Measurements from ENCODE around the gene TMEM125.

Gene TMEM125

GRCh38 chr1:43250351-43250761 lies 19.4 kb upstream of the TMEM125 start:
- H3K27me3 ChIP-seq (ENCODE audit: control insufficient read depth, insufficient read depth, low read length), result peaks cover 33% of the 10 kb centered on the region
- H3K9me3 ChIP-seq (replicated peaks; ENCODE audit: low read length), result peaks cover 4% of the 10 kb centered on the region
- no peak overlapping the region for H3K4me3 ChIP-seq (ENCODE audit: low read length)
- no peaks in the 10 kb centered on the region for H3K36me3 ChIP-seq (ENCODE audit: insufficient read depth, low read length)
- H3K4me2 ChIP-seq (ENCODE audit: low read length), result no peak overlapping the region
- H3K9ac ChIP-seq (ENCODE audit: low read depth, low read length), result no peak overlapping the region
- no peaks in the 10 kb centered on the region for H3K4me1 ChIP-seq (ENCODE audit: control insufficient read depth, insufficient read depth, low read length)

- Histone ChIP-seq H3K9me3 (replicated peaks; ENCODE audit: low read length) (peaks cover 4% of the 10 kb centered on the region), H3K4me3 (ENCODE audit: low read length) (no peak overlapping the region), H3K4me1 (ENCODE audit: control insufficient read depth, insufficient read depth, low read length) (no peaks in the 10 kb centered on the region), H3K36me3 (ENCODE audit: insufficient read depth, low read length) (no peaks in the 10 kb centered on the region), H3K4me2 (ENCODE audit: low read length) (no peak overlapping the region), H3K9ac (ENCODE audit: low read depth, low read length) (no peak overlapping the region), H3K27me3 (ENCODE audit: control insufficient read depth, insufficient read depth, low read length) (peaks cover 38% of the 10 kb centered on the region)
Observed at GRCh38 chr1:43251024-43251423, 18.8 kb upstream of the TMEM125 start.

- H3K4me2 ChIP-seq (ENCODE audit: low read length), result no peak overlapping the region
- no peak overlapping the region for H3K9ac ChIP-seq (ENCODE audit: low read depth, low read length)
- H3K36me3 ChIP-seq (ENCODE audit: insufficient read depth, low read length), result no peaks in the 10 kb centered on the region
- H3K4me1 ChIP-seq (ENCODE audit: control insufficient read depth, insufficient read depth, low read length), result no peaks in the 10 kb centered on the region
- H3K27me3 ChIP-seq (ENCODE audit: control insufficient read depth, insufficient read depth, low read length), result peaks cover 46% of the 10 kb centered on the region
- no peaks in the 10 kb centered on the region for H3K9me3 ChIP-seq (replicated peaks; ENCODE audit: low read length)
- H3K4me3 ChIP-seq (ENCODE audit: low read length), result no peak overlapping the region
Observed at GRCh38 chr1:43252225-43252624, 17.6 kb upstream of the TMEM125 start.

GRCh38 chr1:43253173-43253572 lies 16.6 kb upstream of the TMEM125 start:
- H3K4me2 ChIP-seq (ENCODE audit: low read length), result no peak overlapping the region
- no peaks in the 10 kb centered on the region for H3K9me3 ChIP-seq (replicated peaks; ENCODE audit: low read length)
- peaks cover 47% of the 10 kb centered on the region for H3K27me3 ChIP-seq (ENCODE audit: control insufficient read depth, insufficient read depth, low read length)
- H3K4me3 ChIP-seq (ENCODE audit: low read length), result no peak overlapping the region
- no peaks in the 10 kb centered on the region for H3K36me3 ChIP-seq (ENCODE audit: insufficient read depth, low read length)
- H3K4me1 ChIP-seq (ENCODE audit: control insufficient read depth, insufficient read depth, low read length), result no peaks in the 10 kb centered on the region
- H3K9ac ChIP-seq (ENCODE audit: low read depth, low read length), result no peak overlapping the region

GRCh38 chr1:43253876-43254275 lies 15.9 kb upstream of the TMEM125 start:
- H3K9ac ChIP-seq (ENCODE audit: low read depth, low read length), result no peak overlapping the region

GRCh38 chr1:43255438-43256210 lies 14.2 kb upstream of the TMEM125 start:
- Histone ChIP-seq H3K4me3 (ENCODE audit: low read length) (no peak overlapping the region), H3K27me3 (ENCODE audit: control insufficient read depth, insufficient read depth, low read length) (peaks cover 47% of the 10 kb centered on the region), H3K9ac (ENCODE audit: low read depth, low read length) (no peak overlapping the region), H3K9me3 (replicated peaks; ENCODE audit: low read length) (no peaks in the 10 kb centered on the region), H3K36me3 (ENCODE audit: insufficient read depth, low read length) (no peaks in the 10 kb centered on the region), H3K4me2 (ENCODE audit: low read length) (no peak overlapping the region), H3K4me1 (ENCODE audit: control insufficient read depth, insufficient read depth, low read length) (no peaks in the 10 kb centered on the region)

More at GRCh38 chr1:43253876-43254275, 15.9 kb upstream of the TMEM125 start:
- no peaks in the 10 kb centered on the region for H3K36me3 ChIP-seq (ENCODE audit: insufficient read depth, low read length)
- no peaks in the 10 kb centered on the region for H3K9me3 ChIP-seq (replicated peaks; ENCODE audit: low read length)
- H3K4me2 ChIP-seq (ENCODE audit: low read length), result no peak overlapping the region
- H3K4me3 ChIP-seq (ENCODE audit: low read length), result no peak overlapping the region
- peaks cover 51% of the 10 kb centered on the region for H3K27me3 ChIP-seq (ENCODE audit: control insufficient read depth, insufficient read depth, low read length)
- H3K4me1 ChIP-seq (ENCODE audit: control insufficient read depth, insufficient read depth, low read length), result no peaks in the 10 kb centered on the region

- Histone ChIP-seq H3K27me3 (ENCODE audit: control insufficient read depth, insufficient read depth, low read length) (peaks cover 41% of the 10 kb centered on the region), H3K4me2 (ENCODE audit: low read length) (no peak overlapping the region), H3K9ac (ENCODE audit: low read depth, low read length) (no peak overlapping the region), H3K4me3 (ENCODE audit: low read length) (no peak overlapping the region), H3K4me1 (ENCODE audit: control insufficient read depth, insufficient read depth, low read length) (no peaks in the 10 kb centered on the region), H3K9me3 (replicated peaks; ENCODE audit: low read length) (no peaks in the 10 kb centered on the region), H3K36me3 (ENCODE audit: insufficient read depth, low read length) (no peaks in the 10 kb centered on the region)
Observed at GRCh38 chr1:43256675-43257570, 12.9 kb upstream of the TMEM125 start.

- Histone ChIP-seq H3K9ac (ENCODE audit: low read depth, low read length) (no peak overlapping the region), H3K4me1 (ENCODE audit: control insufficient read depth, insufficient read depth, low read length) (no peaks in the 10 kb centered on the region), H3K36me3 (ENCODE audit: insufficient read depth, low read length) (no peaks in the 10 kb centered on the region), H3K27me3 (ENCODE audit: control insufficient read depth, insufficient read depth, low read length) (peaks cover 30% of the 10 kb centered on the region), H3K4me2 (ENCODE audit: low read length) (no peak overlapping the region), H3K9me3 (replicated peaks; ENCODE audit: low read length) (no peaks in the 10 kb centered on the region), H3K4me3 (ENCODE audit: low read length) (no peak overlapping the region)
Observed at GRCh38 chr1:43258370-43258769, 11.4 kb upstream of the TMEM125 start.

- Histone ChIP-seq H3K9ac (ENCODE audit: low read depth, low read length) (no peak overlapping the region), H3K9me3 (replicated peaks; ENCODE audit: low read length) (peaks cover 4% of the 10 kb centered on the region), H3K27me3 (ENCODE audit: control insufficient read depth, insufficient read depth, low read length) (peaks cover 4% of the 10 kb centered on the region), H3K4me2 (ENCODE audit: low read length) (no peak overlapping the region), H3K4me3 (ENCODE audit: low read length) (no peak overlapping the region), H3K4me1 (ENCODE audit: control insufficient read depth, insufficient read depth, low read length) (peaks cover 2% of the 10 kb centered on the region), H3K36me3 (ENCODE audit: insufficient read depth, low read length) (no peaks in the 10 kb centered on the region)
Observed at GRCh38 chr1:43265431-43265830, 4.4 kb upstream of the TMEM125 start.

GRCh38 chr1:43266881-43267280 lies 2.9 kb upstream of the TMEM125 start:
- H3K27me3 ChIP-seq (ENCODE audit: control insufficient read depth, insufficient read depth, low read length), result peaks cover 12% of the 10 kb centered on the region
- no peaks in the 10 kb centered on the region for H3K36me3 ChIP-seq (ENCODE audit: insufficient read depth, low read length)

GRCh38 chr1:43267291-43267805 lies 2.4 kb upstream of the TMEM125 start:
- Histone ChIP-seq H3K9me3 (replicated peaks; ENCODE audit: low read length) (peaks cover 4% of the 10 kb centered on the region), H3K36me3 (ENCODE audit: insufficient read depth, low read length) (no peaks in the 10 kb centered on the region), H3K9ac (ENCODE audit: low read depth, low read length) (no peak overlapping the region), H3K4me3 (ENCODE audit: low read length) (no peak overlapping the region), H3K4me2 (ENCODE audit: low read length) (no peak overlapping the region), H3K4me1 (ENCODE audit: control insufficient read depth, insufficient read depth, low read length) (peaks cover 3% of the 10 kb centered on the region), H3K27me3 (ENCODE audit: control insufficient read depth, insufficient read depth, low read length) (peaks cover 12% of the 10 kb centered on the region)

More at GRCh38 chr1:43266881-43267280, 2.9 kb upstream of the TMEM125 start:
- no peak overlapping the region for H3K4me3 ChIP-seq (ENCODE audit: low read length)
- peaks cover 3% of the 10 kb centered on the region for H3K4me1 ChIP-seq (ENCODE audit: control insufficient read depth, insufficient read depth, low read length)
- peaks cover 4% of the 10 kb centered on the region for H3K9me3 ChIP-seq (replicated peaks; ENCODE audit: low read length)
- no peak overlapping the region for H3K4me2 ChIP-seq (ENCODE audit: low read length)
- H3K9ac ChIP-seq (ENCODE audit: low read depth, low read length), result no peak overlapping the region
